ENCODE measurements around the gene ZNF76.

The ZNF76 gene

GRCh38 chr6:35238843-35239289, 20.7 kb upstream of the ZNF76 start:
- no peak for DNase-seq

- DNase-seq: no peak
Measured at GRCh38 chr6:35239581-35239980, 20.0 kb upstream of the ZNF76 start.

- DNase-seq: peak; percentile 61
Measured at GRCh38 chr6:35240838-35241801, 18.4 kb upstream of the ZNF76 start.

- DNase-seq: no peak
Measured at GRCh38 chr6:35242486-35242885, 17.0 kb upstream of the ZNF76 start.

GRCh38 chr6:35242906-35243305, 16.6 kb upstream of the ZNF76 start:
- no peak for DNase-seq

- no peak for DNase-seq
Measured at GRCh38 chr6:35243386-35243958, 16.1 kb upstream of the ZNF76 start.

- DNase-seq: no peak
Measured at GRCh38 chr6:35244551-35244950, 15.0 kb upstream of the ZNF76 start.

GRCh38 chr6:35247642-35248231, 11.8 kb upstream of the ZNF76 start:
- no peak for DNase-seq

- no peak for DNase-seq
Measured at GRCh38 chr6:35248300-35248699, 11.2 kb upstream of the ZNF76 start.

GRCh38 chr6:35248965-35249364, 10.6 kb upstream of the ZNF76 start:
- DNase-seq: no peak

- no peak for DNase-seq
Measured at GRCh38 chr6:35251949-35252348, 7.6 kb upstream of the ZNF76 start.

- no peak for DNase-seq
Measured at GRCh38 chr6:35253249-35253648, 6.3 kb upstream of the ZNF76 start.

- no peak for DNase-seq
Measured at GRCh38 chr6:35258336-35258735, 1.2 kb upstream of the ZNF76 start.

GRCh38 chr6:35258858-35259193, 709 bp upstream of the ZNF76 start:
- DNase-seq: no peak

- DNase-seq: peak; percentile 68
Measured at GRCh38 chr6:35259948-35260590, 534 bp downstream of the ZNF76 start.

GRCh38 chr6:35260591-35261570, 1.3 kb downstream of the ZNF76 start:
- DNase-seq: no peak

- no peak for DNase-seq
Measured at GRCh38 chr6:35262596-35262995, 3.1 kb downstream of the ZNF76 start.

GRCh38 chr6:35264550-35265274, 5.2 kb downstream of the ZNF76 start:
- DNase-seq: no peak

- DNase-seq: no peak
Measured at GRCh38 chr6:35265523-35265922, 6.0 kb downstream of the ZNF76 start.

GRCh38 chr6:35267446-35267845, 7.9 kb downstream of the ZNF76 start:
- no peak for DNase-seq

GRCh38 chr6:35267897-35268296, 8.4 kb downstream of the ZNF76 start:
- no peak for DNase-seq

GRCh38 chr6:35272005-35272404, 12.5 kb downstream of the ZNF76 start:
- DNase-seq: no peak

All from stimulated activated naive CD4-positive, alpha-beta T cell treated with Interleukin-2 at 50 U/mL for 16 hours (primary cell).